Lower lobe of right lung (tissue), 2 donors: ENCODE data around the gene ZNF322. TPM values are rescaled to one million over a fixed set of nuclear protein-coding genes. Genes with fewer than 3 reads are reported as not detected.

Experiments
- ATAC-seq, 2 donors: fragments of 200-7000 bp; cut with Tn5 transposase; one replicate each; pipeline ENCODE4 v1.9.1; 2020 to 2022; ENCODE audit warnings: mild to moderate bottlenecking in 2 of 2, moderate library complexity in 2 of 2
- DNase-seq: peaks from one replicate; pipeline ENCODE4 v3.0.0-alpha.2; 2020
- H3K27ac ChIP-seq: fragments of 200-600 bp; one replicate; pipeline ENCODE4 v1.8.0; 2022
- H3K27me3 ChIP-seq: fragments of 200-600 bp; one replicate; pipeline ENCODE4 v1.8.0; 2022; ENCODE audit warnings: low read depth
- H3K36me3 ChIP-seq: fragments of 200-600 bp; one replicate; pipeline ENCODE4 v1.8.0; 2022; ENCODE audit warnings: mild to moderate bottlenecking
- H3K4me1 ChIP-seq: fragments of 200-600 bp; one replicate; pipeline ENCODE4 v1.8.0; 2022
- H3K4me3 ChIP-seq: fragments of 200-600 bp; one replicate; pipeline ENCODE4 v1.8.0; 2022; ENCODE audit warnings: mild to moderate bottlenecking
- H3K9me3 ChIP-seq: fragments of 200-600 bp; one replicate; pipeline ENCODE4 v1.8.0; 2022
- intact Hi-C: fragments of 100-400 bp; cut with DNase I; formaldehyde crosslinking; loops from one replicate; pipeline ENCODE4 v1.11.0; 2022
- total RNA-seq: library from RNA; stranded (reverse); fragmentation: NEBNext Ultra II Directional; extraction: Animal tissue kit (Norgen Biotek cat#: 25700); gene quantifications from one replicate; pipeline ENCODE4 v1.2.1, GENCODE V29; 2021
- TF ChIP-seq, protein P1 (sequence below): fragments of 200-600 bp; IDR thresholded peaks from one replicate; pipeline ENCODE4 v1.8.0; 2022; ENCODE audit warnings: antibody characterized with exemption, mild to moderate bottlenecking
- donor health status: DM: no; HTN: yes; CAD: no; lungs with severe emphysema.

ZNF322 gene
- total RNA-seq, 1 donor from 2014 or later, result 25.6 TPM

DNA sequence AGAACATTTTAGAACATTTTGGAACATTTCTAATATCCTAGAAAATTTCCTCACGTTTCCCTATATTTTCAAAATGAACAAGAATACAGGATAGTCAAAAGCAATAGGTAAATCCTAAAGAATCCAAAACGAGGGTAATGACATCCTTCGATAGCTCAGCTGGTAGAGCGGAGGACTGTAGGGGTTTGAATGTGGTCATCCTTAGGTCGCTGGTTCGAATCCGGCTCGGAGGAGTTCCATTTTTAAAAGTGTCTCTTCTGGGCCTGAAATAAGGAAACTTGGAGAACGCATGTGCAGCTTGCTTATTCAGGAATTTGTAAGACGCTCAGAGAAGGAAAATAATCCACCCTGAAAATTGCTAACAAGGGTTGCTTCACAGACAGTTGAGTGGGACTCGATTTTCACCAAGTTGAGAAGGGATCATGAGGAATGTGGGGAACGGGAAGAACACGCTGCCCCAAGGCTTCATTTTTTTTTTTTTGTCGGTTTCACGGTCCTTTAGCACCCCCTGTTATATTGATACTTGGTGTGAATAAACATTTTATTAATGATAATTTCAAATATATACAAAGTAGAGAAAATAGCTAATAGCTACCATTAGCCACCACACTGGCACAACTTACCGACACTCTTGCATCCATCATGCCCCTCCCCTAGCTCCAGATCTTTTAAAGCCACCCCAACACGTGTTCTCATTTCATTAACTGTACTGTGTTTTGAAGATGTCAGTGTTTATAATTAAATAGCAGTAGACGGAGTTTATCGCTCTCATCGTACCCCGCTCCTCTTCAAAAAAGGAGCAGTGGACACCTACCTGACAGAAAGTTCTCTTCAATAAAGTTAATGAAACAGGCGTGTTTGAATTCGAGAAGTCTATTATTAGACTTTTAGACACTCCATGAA, 64.6 kb downstream of the ZNF322 start:
- Histone ChIP-seq H3K36me3 (peaks cover 22% of the 10 kb centered on the region), H3K9me3 (no peaks in the 10 kb centered on the region), H3K4me1 (peaks cover 19% of the 10 kb centered on the region), H3K27ac (peak overlapping the region; percentile 94), H3K4me3 (peak overlapping the region; percentile 91), H3K27me3 (peaks cover 29% of the 10 kb centered on the region)
- intact Hi-C loops, result loop anchor here (10.0 kb wide), 1 partner anchor 260 kb away; no protein-coding TSS in a partner anchor
- DNase-seq (no peak), ATAC-seq (no peak)
- TF ChIP-seq, protein P1, sequence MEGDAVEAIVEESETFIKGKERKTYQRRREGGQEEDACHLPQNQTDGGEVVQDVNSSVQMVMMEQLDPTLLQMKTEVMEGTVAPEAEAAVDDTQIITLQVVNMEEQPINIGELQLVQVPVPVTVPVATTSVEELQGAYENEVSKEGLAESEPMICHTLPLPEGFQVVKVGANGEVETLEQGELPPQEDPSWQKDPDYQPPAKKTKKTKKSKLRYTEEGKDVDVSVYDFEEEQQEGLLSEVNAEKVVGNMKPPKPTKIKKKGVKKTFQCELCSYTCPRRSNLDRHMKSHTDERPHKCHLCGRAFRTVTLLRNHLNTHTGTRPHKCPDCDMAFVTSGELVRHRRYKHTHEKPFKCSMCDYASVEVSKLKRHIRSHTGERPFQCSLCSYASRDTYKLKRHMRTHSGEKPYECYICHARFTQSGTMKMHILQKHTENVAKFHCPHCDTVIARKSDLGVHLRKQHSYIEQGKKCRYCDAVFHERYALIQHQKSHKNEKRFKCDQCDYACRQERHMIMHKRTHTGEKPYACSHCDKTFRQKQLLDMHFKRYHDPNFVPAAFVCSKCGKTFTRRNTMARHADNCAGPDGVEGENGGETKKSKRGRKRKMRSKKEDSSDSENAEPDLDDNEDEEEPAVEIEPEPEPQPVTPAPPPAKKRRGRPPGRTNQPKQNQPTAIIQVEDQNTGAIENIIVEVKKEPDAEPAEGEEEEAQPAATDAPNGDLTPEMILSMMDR, result no peak

DNA sequence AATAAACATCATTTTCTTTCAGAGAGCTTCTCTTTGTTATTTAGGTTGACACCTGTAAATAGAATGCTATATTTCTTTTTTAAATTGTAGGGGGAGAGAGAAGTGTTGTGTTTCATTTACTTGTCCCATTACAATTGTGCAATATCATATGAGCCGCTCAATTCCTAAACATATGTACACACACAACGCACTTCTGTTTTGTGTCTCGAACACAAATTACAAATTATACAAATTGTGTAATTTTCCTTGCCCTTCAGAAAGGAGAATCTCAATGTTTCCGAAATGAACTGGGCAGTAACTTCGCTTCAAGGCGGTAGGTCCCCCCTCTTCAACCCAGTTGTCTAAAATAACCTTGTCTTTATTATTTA, 65.4 kb downstream of the ZNF322 start:
- ATAC-seq (no peak), DNase-seq (no peak)
- Histone ChIP-seq H3K27me3 (peaks cover 29% of the 10 kb centered on the region), H3K27ac (no peak overlapping the region), H3K4me1 (peaks cover 19% of the 10 kb centered on the region), H3K36me3 (peaks cover 13% of the 10 kb centered on the region), H3K9me3 (no peaks in the 10 kb centered on the region), H3K4me3 (no peak overlapping the region)
- TF ChIP-seq, protein P1, result no peak
- intact Hi-C loops, result loop anchor here (10.0 kb wide), 1 partner anchor 259 kb away; no protein-coding TSS in a partner anchor

DNA sequence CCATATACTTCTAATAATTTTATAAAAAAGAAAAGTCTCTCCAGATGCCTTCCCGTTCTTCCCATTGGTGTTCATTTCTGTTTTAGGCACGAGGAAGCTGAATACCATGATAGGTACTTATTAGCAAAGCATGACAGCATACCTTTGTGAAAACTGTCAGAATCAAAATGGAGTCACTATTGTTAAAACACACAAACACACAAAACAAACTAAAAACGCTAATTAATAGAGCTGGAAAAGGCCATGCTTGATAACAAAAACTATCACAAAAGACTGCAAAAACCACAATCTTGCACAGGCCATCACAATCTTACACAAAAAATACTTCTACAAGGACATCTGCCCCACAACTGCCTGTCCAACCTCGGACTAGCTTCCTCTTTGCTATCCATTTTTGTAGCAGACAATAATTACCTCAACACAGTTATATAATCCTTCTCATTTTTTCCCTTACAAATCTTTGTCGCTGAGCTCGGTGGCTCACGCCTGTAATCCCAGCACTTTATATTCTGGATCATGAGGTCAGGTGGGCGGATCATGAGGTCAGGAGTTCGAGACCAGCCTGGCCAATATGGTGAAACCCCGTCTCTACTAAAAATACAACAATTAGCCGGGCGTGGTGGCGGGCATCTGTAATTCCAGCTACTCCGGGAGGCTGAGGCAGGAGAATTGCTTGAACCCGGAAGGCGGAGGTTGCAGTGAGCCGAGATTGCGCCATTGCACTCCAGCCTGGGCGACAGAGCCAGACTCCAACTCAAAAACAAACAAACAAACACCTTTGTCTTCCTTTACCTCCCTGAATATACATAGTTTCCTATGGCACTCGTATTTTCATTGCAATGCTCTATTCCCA, 66.0 kb downstream of the ZNF322 start:
- intact Hi-C loops, result loop anchor here (10.0 kb wide), 1 partner anchor 259 kb away; no protein-coding TSS in a partner anchor
- H3K27me3 ChIP-seq, result peaks cover 29% of the 10 kb centered on the region
- no peaks in the 10 kb centered on the region for H3K9me3 ChIP-seq

DNA sequence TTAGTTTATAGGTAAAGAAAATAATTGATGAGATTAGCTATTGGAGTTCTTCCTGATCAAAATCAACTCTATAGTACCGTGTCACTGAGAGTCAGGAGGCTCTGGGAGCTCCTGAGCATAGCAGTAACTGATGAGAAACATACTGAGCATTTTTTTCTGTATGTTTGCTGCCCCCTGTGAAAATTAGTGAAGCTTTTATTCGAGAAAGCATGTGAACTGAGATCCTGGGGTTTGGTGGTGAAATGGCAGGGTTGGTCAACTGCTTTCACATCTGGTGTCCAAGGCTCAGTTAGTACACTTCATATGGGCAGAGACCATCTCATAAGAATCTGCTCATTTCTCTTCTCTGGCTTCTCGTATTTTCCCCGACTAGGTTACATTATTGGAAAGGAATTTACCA, 66.9 kb downstream of the ZNF322 start:
- Histone ChIP-seq H3K36me3 (no peaks in the 10 kb centered on the region), H3K9me3 (no peaks in the 10 kb centered on the region), H3K4me1 (peaks cover 12% of the 10 kb centered on the region), H3K27ac (no peak overlapping the region), H3K4me3 (no peak overlapping the region), H3K27me3 (peaks cover 29% of the 10 kb centered on the region)
- intact Hi-C loops, result loop anchor here (10.0 kb wide), 1 partner anchor 258 kb away; no protein-coding TSS in a partner anchor
- ATAC-seq (no peak), DNase-seq (no peak)
- TF ChIP-seq, protein P1, result no peak

More for the DNA sequence above, 66.0 kb downstream of the ZNF322 start:
- TF ChIP-seq, protein P1, result no peak
- DNase-seq, result no peak
- Histone ChIP-seq H3K36me3 (peaks cover 7% of the 10 kb centered on the region), H3K27ac (no peak overlapping the region), H3K4me1 (peaks cover 19% of the 10 kb centered on the region), H3K4me3 (no peak overlapping the region)
- ATAC-seq, result no peak

DNA sequence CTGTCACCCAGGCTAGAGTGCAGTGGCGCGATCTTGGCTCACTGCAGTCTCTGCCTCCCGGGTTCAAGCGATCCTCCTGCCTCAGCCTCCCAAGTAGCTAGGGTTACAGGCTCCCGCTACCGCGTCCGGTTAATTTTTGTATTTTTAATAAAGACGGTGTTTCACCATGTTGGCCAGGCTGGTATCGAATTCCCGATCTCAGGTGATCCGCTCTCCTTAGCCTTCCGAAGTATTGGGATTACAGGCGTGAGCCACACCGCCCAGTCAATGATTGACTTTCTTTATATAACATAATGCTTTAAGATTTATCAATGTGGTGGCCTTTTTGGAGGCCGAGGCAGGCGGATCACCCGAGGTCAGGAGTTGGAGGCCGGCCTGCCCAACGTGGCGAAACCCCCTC, 70.6 kb downstream of the ZNF322 start:
- ATAC-seq (no peak), DNase-seq (no peak)
- Histone ChIP-seq H3K36me3 (no peaks in the 10 kb centered on the region), H3K9me3 (no peaks in the 10 kb centered on the region), H3K27me3 (peaks cover 27% of the 10 kb centered on the region), H3K4me3 (no peak overlapping the region), H3K27ac (no peak overlapping the region), H3K4me1 (no peaks in the 10 kb centered on the region)
- TF ChIP-seq, protein P1, result no peak
- intact Hi-C loops, result no loop called here
